ENCODE measurements around the gene BOC.

The BOC gene

GRCh38 chr3:113174801-113175485 is 36.4 kb upstream of the BOC start:
- TF ChIP-seq CTCF (IDR thresholded peaks at IDR 0.05; ENCODE audit: low read depth, low read length, missing control alignments) = no peak
- no peak overlapping the region for H3K4me3 ChIP-seq (ENCODE audit: low read depth, low read length)
- no peak for DNase-seq (ENCODE audit: low read depth)

GRCh38 chr3:113177526-113177925 is 33.8 kb upstream of the BOC start:
- DNase-seq (ENCODE audit: low read depth) = no peak
- H3K4me3 ChIP-seq (ENCODE audit: low read depth, low read length) = no peak overlapping the region
- no peak for TF ChIP-seq CTCF (IDR thresholded peaks at IDR 0.05; ENCODE audit: low read depth, low read length, missing control alignments)

GRCh38 chr3:113179235-113179824 is 32.0 kb upstream of the BOC start:
- no peak for TF ChIP-seq CTCF (IDR thresholded peaks at IDR 0.05; ENCODE audit: low read depth, low read length, missing control alignments)
- DNase-seq (ENCODE audit: low read depth) = no peak

GRCh38 chr3:113183748-113184661 is 27.4 kb upstream of the BOC start:
- TF ChIP-seq CTCF (IDR thresholded peaks at IDR 0.05; ENCODE audit: low read depth, low read length, missing control alignments) = no peak
- no peak overlapping the region for H3K4me3 ChIP-seq (ENCODE audit: low read depth, low read length)
- no peak for DNase-seq (ENCODE audit: low read depth)

More at GRCh38 chr3:113179235-113179824, 32.0 kb upstream of the BOC start:
- no peak overlapping the region for H3K4me3 ChIP-seq (ENCODE audit: low read depth, low read length)

- DNase-seq (ENCODE audit: low read depth) = no peak
- no peak overlapping the region for H3K4me3 ChIP-seq (ENCODE audit: low read depth, low read length)
- TF ChIP-seq CTCF (IDR thresholded peaks at IDR 0.05; ENCODE audit: low read depth, low read length, missing control alignments) = no peak
Measured at GRCh38 chr3:113185194-113185835, 26.0 kb upstream of the BOC start.

- TF ChIP-seq CTCF (IDR thresholded peaks at IDR 0.05; ENCODE audit: low read depth, low read length, missing control alignments) = no peak
- no peak overlapping the region for H3K4me3 ChIP-seq (ENCODE audit: low read depth, low read length)
- no peak for DNase-seq (ENCODE audit: low read depth)
Measured at GRCh38 chr3:113186566-113186965, 24.8 kb upstream of the BOC start.

All from GM12864 (cell line).